Measurements from ENCODE around the gene DNASE1L1. TPM values are rescaled to one million over a fixed set of nuclear protein-coding genes. Genes with fewer than 3 reads are reported as not detected.

The DNASE1L1 gene
- total RNA-seq, 1 experiment from 2014 or later = 16.2 TPM

DNA sequence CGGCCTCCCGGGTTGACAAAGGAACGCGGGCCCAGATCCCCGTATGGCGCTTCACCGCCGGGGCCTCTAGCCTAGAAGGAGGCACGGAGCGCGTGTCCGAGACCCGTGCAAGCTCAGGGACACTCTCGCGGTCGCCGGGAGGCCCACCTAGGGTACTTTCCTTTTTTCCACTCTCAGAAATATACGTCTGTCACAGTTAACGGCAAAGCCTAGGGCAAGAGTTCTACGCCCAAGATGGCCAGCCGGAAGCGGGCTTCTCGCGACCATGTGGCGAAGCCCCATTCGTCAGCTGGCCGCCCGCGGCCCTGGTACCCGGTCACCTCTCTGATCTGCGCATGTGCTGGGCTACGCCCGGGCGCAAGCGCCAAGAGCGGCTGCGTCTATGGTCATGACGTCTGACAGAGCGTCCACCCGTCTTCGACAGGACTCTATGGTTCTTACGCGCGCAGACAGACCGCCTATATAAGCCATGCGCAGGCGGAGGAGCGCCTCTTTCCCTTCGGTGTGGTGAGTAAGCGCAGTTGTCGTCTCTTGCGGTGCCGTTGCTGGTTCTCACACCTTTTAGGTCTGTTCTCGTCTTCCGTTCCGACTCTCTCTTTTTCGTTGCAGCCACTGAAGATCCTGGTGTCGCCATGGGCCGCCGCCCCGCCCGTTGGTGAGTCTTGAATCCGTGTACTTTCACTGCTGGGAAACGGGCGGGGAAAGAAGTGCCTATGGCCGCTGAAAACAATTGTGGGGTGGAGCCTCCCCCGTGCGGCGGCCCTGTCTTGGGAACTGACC, 11.0 kb downstream of the DNASE1L1 start, which contains the start of gene RPL10 (continued):
- TF ChIP-seq, protein P1, sequence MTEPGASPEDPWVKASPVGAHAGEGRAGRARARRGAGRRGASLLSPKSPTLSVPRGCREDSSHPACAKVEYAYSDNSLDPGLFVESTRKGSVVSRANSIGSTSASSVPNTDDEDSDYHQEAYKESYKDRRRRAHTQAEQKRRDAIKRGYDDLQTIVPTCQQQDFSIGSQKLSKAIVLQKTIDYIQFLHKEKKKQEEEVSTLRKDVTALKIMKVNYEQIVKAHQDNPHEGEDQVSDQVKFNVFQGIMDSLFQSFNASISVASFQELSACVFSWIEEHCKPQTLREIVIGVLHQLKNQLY (CRISPR knock-in tag; IDR thresholded peaks at IDR 0.05) = no peak
- TF ChIP-seq, protein P2, sequence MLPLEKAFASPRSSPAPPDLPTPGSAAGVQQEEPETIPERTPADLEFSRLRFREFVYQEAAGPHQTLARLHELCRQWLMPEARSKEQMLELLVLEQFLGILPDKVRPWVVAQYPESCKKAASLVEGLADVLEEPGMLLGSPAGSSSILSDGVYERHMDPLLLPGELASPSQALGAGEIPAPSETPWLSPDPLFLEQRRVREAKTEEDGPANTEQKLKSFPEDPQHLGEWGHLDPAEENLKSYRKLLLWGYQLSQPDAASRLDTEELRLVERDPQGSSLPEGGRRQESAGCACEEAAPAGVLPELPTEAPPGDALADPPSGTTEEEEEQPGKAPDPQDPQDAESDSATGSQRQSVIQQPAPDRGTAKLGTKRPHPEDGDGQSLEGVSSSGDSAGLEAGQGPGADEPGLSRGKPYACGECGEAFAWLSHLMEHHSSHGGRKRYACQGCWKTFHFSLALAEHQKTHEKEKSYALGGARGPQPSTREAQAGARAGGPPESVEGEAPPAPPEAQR (CRISPR knock-in tag; IDR thresholded peaks at IDR 0.05) = no peak
- no peak for TF ChIP-seq NFATC4 (CRISPR knock-in tag; IDR thresholded peaks at IDR 0.05)
- TF ChIP-seq, protein P3, sequence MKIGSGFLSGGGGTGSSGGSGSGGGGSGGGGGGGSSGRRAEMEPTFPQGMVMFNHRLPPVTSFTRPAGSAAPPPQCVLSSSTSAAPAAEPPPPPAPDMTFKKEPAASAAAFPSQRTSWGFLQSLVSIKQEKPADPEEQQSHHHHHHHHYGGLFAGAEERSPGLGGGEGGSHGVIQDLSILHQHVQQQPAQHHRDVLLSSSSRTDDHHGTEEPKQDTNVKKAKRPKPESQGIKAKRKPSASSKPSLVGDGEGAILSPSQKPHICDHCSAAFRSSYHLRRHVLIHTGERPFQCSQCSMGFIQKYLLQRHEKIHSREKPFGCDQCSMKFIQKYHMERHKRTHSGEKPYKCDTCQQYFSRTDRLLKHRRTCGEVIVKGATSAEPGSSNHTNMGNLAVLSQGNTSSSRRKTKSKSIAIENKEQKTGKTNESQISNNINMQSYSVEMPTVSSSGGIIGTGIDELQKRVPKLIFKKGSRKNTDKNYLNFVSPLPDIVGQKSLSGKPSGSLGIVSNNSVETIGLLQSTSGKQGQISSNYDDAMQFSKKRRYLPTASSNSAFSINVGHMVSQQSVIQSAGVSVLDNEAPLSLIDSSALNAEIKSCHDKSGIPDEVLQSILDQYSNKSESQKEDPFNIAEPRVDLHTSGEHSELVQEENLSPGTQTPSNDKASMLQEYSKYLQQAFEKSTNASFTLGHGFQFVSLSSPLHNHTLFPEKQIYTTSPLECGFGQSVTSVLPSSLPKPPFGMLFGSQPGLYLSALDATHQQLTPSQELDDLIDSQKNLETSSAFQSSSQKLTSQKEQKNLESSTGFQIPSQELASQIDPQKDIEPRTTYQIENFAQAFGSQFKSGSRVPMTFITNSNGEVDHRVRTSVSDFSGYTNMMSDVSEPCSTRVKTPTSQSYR (CRISPR knock-in tag; IDR thresholded peaks at IDR 0.05) = no peak
- no peak for TF ChIP-seq JAZF1 (CRISPR knock-in tag; IDR thresholded peaks at IDR 0.05)
- TF ChIP-seq, protein P4, sequence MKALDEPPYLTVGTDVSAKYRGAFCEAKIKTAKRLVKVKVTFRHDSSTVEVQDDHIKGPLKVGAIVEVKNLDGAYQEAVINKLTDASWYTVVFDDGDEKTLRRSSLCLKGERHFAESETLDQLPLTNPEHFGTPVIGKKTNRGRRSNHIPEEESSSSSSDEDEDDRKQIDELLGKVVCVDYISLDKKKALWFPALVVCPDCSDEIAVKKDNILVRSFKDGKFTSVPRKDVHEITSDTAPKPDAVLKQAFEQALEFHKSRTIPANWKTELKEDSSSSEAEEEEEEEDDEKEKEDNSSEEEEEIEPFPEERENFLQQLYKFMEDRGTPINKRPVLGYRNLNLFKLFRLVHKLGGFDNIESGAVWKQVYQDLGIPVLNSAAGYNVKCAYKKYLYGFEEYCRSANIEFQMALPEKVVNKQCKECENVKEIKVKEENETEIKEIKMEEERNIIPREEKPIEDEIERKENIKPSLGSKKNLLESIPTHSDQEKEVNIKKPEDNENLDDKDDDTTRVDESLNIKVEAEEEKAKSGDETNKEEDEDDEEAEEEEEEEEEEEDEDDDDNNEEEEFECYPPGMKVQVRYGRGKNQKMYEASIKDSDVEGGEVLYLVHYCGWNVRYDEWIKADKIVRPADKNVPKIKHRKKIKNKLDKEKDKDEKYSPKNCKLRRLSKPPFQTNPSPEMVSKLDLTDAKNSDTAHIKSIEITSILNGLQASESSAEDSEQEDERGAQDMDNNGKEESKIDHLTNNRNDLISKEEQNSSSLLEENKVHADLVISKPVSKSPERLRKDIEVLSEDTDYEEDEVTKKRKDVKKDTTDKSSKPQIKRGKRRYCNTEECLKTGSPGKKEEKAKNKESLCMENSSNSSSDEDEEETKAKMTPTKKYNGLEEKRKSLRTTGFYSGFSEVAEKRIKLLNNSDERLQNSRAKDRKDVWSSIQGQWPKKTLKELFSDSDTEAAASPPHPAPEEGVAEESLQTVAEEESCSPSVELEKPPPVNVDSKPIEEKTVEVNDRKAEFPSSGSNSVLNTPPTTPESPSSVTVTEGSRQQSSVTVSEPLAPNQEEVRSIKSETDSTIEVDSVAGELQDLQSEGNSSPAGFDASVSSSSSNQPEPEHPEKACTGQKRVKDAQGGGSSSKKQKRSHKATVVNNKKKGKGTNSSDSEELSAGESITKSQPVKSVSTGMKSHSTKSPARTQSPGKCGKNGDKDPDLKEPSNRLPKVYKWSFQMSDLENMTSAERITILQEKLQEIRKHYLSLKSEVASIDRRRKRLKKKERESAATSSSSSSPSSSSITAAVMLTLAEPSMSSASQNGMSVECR (CRISPR knock-in tag; IDR thresholded peaks at IDR 0.05; ENCODE audit: borderline replicate concordance) = 0 out of 2 replicates have a peak, but pooled peaks have one; percentile 35
- TF ChIP-seq MYBL2 (CRISPR knock-in tag; IDR thresholded peaks at IDR 0.05) = no peak
- TF ChIP-seq, protein P5, sequence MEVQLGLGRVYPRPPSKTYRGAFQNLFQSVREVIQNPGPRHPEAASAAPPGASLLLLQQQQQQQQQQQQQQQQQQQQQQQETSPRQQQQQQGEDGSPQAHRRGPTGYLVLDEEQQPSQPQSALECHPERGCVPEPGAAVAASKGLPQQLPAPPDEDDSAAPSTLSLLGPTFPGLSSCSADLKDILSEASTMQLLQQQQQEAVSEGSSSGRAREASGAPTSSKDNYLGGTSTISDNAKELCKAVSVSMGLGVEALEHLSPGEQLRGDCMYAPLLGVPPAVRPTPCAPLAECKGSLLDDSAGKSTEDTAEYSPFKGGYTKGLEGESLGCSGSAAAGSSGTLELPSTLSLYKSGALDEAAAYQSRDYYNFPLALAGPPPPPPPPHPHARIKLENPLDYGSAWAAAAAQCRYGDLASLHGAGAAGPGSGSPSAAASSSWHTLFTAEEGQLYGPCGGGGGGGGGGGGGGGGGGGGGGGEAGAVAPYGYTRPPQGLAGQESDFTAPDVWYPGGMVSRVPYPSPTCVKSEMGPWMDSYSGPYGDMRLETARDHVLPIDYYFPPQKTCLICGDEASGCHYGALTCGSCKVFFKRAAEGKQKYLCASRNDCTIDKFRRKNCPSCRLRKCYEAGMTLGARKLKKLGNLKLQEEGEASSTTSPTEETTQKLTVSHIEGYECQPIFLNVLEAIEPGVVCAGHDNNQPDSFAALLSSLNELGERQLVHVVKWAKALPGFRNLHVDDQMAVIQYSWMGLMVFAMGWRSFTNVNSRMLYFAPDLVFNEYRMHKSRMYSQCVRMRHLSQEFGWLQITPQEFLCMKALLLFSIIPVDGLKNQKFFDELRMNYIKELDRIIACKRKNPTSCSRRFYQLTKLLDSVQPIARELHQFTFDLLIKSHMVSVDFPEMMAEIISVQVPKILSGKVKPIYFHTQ (CRISPR knock-in tag; IDR thresholded peaks at IDR 0.05) = 0 out of 2 replicates have a peak, but pooled peaks have one; percentile 42
- TF ChIP-seq, protein P6, sequence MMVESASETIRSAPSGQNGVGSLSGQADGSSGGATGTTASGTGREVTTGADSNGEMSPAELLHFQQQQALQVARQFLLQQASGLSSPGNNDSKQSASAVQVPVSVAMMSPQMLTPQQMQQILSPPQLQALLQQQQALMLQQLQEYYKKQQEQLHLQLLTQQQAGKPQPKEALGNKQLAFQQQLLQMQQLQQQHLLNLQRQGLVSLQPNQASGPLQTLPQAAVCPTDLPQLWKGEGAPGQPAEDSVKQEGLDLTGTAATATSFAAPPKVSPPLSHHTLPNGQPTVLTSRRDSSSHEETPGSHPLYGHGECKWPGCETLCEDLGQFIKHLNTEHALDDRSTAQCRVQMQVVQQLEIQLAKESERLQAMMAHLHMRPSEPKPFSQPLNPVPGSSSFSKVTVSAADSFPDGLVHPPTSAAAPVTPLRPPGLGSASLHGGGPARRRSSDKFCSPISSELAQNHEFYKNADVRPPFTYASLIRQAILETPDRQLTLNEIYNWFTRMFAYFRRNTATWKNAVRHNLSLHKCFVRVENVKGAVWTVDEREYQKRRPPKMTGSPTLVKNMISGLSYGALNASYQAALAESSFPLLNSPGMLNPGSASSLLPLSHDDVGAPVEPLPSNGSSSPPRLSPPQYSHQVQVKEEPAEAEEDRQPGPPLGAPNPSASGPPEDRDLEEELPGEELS (CRISPR knock-in tag; IDR thresholded peaks at IDR 0.05) = no peak; the same call in 1 of the 2 replicates
- no peak for TF ChIP-seq TCF7 (CRISPR knock-in tag; IDR thresholded peaks at IDR 0.05; ENCODE audit: low read depth)
- 0 out of 2 replicates have a peak, but pooled peaks have one; percentile 35 for TF ChIP-seq FOXP1 (CRISPR knock-in tag; IDR thresholded peaks at IDR 0.05; ENCODE audit: borderline replicate concordance)
- TF ChIP-seq, protein P7, sequence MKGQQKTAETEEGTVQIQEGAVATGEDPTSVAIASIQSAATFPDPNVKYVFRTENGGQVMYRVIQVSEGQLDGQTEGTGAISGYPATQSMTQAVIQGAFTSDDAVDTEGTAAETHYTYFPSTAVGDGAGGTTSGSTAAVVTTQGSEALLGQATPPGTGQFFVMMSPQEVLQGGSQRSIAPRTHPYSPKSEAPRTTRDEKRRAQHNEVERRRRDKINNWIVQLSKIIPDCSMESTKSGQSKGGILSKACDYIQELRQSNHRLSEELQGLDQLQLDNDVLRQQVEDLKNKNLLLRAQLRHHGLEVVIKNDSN (CRISPR knock-in tag; IDR thresholded peaks at IDR 0.05) = peak; percentile 18; the same call in 1 of the 2 replicates
- no peak for TF ChIP-seq PRRX2 (CRISPR knock-in tag; IDR thresholded peaks at IDR 0.05)
- TF ChIP-seq, protein P8, sequence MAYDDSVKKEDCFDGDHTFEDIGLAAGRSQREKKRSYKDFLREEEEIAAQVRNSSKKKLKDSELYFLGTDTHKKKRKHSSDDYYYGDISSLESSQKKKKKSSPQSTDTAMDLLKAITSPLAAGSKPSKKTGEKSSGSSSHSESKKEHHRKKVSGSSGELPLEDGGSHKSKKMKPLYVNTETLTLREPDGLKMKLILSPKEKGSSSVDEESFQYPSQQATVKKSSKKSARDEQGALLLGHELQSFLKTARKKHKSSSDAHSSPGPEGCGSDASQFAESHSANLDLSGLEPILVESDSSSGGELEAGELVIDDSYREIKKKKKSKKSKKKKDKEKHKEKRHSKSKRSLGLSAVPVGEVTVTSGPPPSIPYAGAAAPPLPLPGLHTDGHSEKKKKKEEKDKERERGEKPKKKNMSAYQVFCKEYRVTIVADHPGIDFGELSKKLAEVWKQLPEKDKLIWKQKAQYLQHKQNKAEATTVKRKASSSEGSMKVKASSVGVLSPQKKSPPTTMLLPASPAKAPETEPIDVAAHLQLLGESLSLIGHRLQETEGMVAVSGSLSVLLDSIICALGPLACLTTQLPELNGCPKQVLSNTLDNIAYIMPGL (CRISPR knock-in tag; IDR thresholded peaks at IDR 0.05) = peak; percentile 79; the same call in 1 of the 2 replicates
- TF ChIP-seq ZNF396 (CRISPR knock-in tag; IDR thresholded peaks at IDR 0.05; ENCODE audit: borderline replicate concordance) = no peak
- TF ChIP-seq, protein P9, sequence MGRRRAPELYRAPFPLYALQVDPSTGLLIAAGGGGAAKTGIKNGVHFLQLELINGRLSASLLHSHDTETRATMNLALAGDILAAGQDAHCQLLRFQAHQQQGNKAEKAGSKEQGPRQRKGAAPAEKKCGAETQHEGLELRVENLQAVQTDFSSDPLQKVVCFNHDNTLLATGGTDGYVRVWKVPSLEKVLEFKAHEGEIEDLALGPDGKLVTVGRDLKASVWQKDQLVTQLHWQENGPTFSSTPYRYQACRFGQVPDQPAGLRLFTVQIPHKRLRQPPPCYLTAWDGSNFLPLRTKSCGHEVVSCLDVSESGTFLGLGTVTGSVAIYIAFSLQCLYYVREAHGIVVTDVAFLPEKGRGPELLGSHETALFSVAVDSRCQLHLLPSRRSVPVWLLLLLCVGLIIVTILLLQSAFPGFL (CRISPR knock-in tag; IDR thresholded peaks at IDR 0.05; ENCODE audit: borderline replicate concordance) = no peak

Measured in WTC11 (cell line).